Measurements from ENCODE around the gene ADAM12.

DNA sequence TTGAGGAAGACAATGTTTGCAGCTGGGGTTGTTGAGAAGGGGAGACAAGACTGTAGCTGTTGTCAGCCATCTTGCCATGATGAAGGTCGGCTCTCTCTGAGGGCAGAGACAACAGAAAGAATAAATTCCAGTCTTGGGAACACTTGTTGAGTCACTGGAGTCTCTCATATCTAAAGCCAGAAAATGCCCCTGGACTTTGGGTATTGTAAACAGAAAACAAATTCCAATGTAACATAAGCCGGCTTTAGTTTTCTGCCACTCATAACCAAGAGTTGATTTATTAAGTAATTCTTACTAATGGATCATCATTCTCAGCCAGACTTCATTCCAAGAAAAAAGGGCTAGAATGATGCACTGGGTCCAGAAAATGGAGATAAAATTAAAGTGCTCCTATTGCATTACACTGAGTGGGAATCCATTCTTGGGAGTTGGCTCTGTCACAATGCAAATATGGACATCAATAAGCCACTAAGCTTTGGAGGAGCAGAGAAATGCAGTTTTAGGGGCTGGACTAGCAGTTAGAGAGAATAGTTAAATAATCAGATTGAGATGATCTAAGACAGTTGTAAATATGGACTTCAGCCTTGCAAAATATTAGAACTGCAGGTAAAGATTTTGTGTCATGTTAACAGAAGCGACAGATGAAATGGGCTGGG lies 78.9 kb downstream of the ADAM12 start:
- TF ChIP-seq, protein P1, sequence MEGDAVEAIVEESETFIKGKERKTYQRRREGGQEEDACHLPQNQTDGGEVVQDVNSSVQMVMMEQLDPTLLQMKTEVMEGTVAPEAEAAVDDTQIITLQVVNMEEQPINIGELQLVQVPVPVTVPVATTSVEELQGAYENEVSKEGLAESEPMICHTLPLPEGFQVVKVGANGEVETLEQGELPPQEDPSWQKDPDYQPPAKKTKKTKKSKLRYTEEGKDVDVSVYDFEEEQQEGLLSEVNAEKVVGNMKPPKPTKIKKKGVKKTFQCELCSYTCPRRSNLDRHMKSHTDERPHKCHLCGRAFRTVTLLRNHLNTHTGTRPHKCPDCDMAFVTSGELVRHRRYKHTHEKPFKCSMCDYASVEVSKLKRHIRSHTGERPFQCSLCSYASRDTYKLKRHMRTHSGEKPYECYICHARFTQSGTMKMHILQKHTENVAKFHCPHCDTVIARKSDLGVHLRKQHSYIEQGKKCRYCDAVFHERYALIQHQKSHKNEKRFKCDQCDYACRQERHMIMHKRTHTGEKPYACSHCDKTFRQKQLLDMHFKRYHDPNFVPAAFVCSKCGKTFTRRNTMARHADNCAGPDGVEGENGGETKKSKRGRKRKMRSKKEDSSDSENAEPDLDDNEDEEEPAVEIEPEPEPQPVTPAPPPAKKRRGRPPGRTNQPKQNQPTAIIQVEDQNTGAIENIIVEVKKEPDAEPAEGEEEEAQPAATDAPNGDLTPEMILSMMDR (conservative IDR thresholded peaks at IDR 0.05 in 1 of 2, IDR thresholded peaks at IDR 0.05 in 1 of 2; ENCODE audit: low read depth in 1 of 2, low read length in 2 of 2) = no peak
- TF ChIP-seq EZH2 (IDR thresholded peaks at IDR 0.05; ENCODE audit: low read length, missing control alignments) = no peak

Measured in fibroblast of lung (primary cell).